GM12878 (cell line): ENCODE data around the gene ME3. TPM values are rescaled to one million over a fixed set of nuclear protein-coding genes. Genes with fewer than 3 reads are reported as not detected.

Source experiments
- ATAC-seq: fragments of 200-7000 bp; cut with Tn5 transposase; 3 replicates; pipeline ENCODE4 v1.9.1; 2020; ENCODE audit warnings: mild to moderate bottlenecking, moderate library complexity
- BruUV-seq: library from RNA; stranded (reverse); fragments of 400-500 nt; replicated peaks from 2 replicates; lab custom pipeline; 2021; lab: Mats Ljungman, UMichigan
- CTCF ChIA-PET: fragments of 300-600 bp; sonication (Branson Sonifier 250); formaldehyde crosslinking; extraction: SDS; loops from one replicate; lab custom pipeline; 2021; ENCODE audit warnings: inconsistent platforms; lab: Yijun Ruan, JAX
- POLR2A ChIA-PET: fragments of 350-600 bp; formaldehyde crosslinking; extraction: SDS; loops from one replicate; lab custom pipeline; 2021; ENCODE audit warnings: inconsistent platforms; lab: Charles Lee
- RAD21 ChIA-PET: fragments of 300-600 bp; sonication (Branson Sonifier 250); formaldehyde crosslinking; loops from one replicate; lab custom pipeline; 2023; ENCODE audit warnings: antibody characterized with exemption; ENCODE audit not compliant: unreplicated experiment; lab: Charles Lee
- SMC1A ChIA-PET: fragments of 300-600 bp; sonication (Branson Sonifier 250); formaldehyde crosslinking; loops from one replicate; lab custom pipeline; 2023; ENCODE audit not compliant: unreplicated experiment, uncharacterized antibody; lab: Charles Lee
- DNase-seq: peaks from one replicate; pipeline ENCODE4 v3.0.0-alpha.2; 2011; ENCODE audit warnings: low read depth, low spot score
- FAIRE-seq: peaks from 3 replicates; lab custom pipeline; 2011; peaks lifted over from hg19 to GRCh38; lab: Jason Lieb, UNC
- H2AFZ ChIP-seq: 2 replicates; pipeline ENCODE4 v1.6.0; 2011; ENCODE audit warnings: low read depth, low read length, control low read depth; ENCODE audit not compliant: control insufficient read depth
- H3K27ac ChIP-seq: 2 replicates; pipeline ENCODE4 v1.5.1; 2011; ENCODE audit warnings: control low read depth; ENCODE audit not compliant: control insufficient read depth, insufficient read depth
- H3K27me3 ChIP-seq, 2 experiments: replicated peaks in 1 of 2; 2 replicates each; pipeline versions ENCODE4 v1.6.0 to v1.6.1; 2011; ENCODE audit warnings: low read length in 1 of 2; ENCODE audit not compliant: control insufficient read depth in 2 of 2, insufficient read depth in 2 of 2
- H3K36me3 ChIP-seq, 2 experiments: 2 replicates each; pipeline ENCODE4 v1.5.1; 2011; ENCODE audit warnings: low read length in 1 of 2; ENCODE audit not compliant: control insufficient read depth in 2 of 2, insufficient read depth in 2 of 2
- H3K4me1 ChIP-seq: 2 replicates; pipeline ENCODE4 v1.6.1; 2011; ENCODE audit warnings: mild to moderate bottlenecking, low read length, moderate library complexity, mixed read lengths; ENCODE audit not compliant: control insufficient read depth, insufficient read depth
- H3K4me2 ChIP-seq: 2 replicates; pipeline ENCODE4 v1.6.0; 2011; ENCODE audit warnings: control low read depth; ENCODE audit not compliant: control insufficient read depth, insufficient read depth
- H3K4me3 ChIP-seq: fragments of 200-600 bp; sonication (generic); 2 replicates; pipeline ENCODE4 v1.5.1; 2016
- H3K79me2 ChIP-seq: 2 replicates; pipeline ENCODE4 v1.6.0; 2011; ENCODE audit warnings: low read length; ENCODE audit not compliant: control insufficient read depth, insufficient read depth
- H3K9ac ChIP-seq: 2 replicates; pipeline ENCODE4 v1.8.0; 2011; ENCODE audit warnings: low read length, control low read depth, mixed read lengths; ENCODE audit not compliant: control insufficient read depth, insufficient read depth
- H3K9me3 ChIP-seq: replicated peaks from 3 replicates; pipeline ENCODE4 v1.5.1; 2011; ENCODE audit warnings: mild to moderate bottlenecking, low read length; ENCODE audit not compliant: control insufficient read depth, insufficient read depth
- H4K20me1 ChIP-seq: 2 replicates; pipeline ENCODE4 v1.6.0; 2011; ENCODE audit not compliant: control insufficient read depth, insufficient read depth
- BACH1 ChIP-seq: fragments of 450-650 bp; IDR thresholded peaks from 2 replicates; pipeline ENCODE4 v1.6.1; 2017; ENCODE audit warnings: mild to moderate bottlenecking, borderline replicate concordance
- BRCA1 ChIP-seq: IDR thresholded peaks from 2 replicates; pipeline ENCODE4 v1.6.1; 2011; ENCODE audit warnings: low read depth, low read length, improper control_type of control experiment
- CBFB ChIP-seq: IDR thresholded peaks from 2 replicates; pipeline ENCODE4 v1.6.1; 2016; ENCODE audit warnings: antibody characterized with exemption, low read depth
- CEBPZ ChIP-seq: fragments of 150-350 bp; IDR thresholded peaks from 2 replicates; pipeline ENCODE4 v1.6.1; 2016; ENCODE audit warnings: low read depth, low read length
- CHD1 ChIP-seq: IDR thresholded peaks from 2 replicates; pipeline ENCODE4 v1.6.1; 2012; ENCODE audit warnings: low read depth, low read length, improper control_type of control experiment
- E2F4 ChIP-seq: IDR thresholded peaks from 2 replicates; pipeline ENCODE4 v1.6.1; 2012; ENCODE audit warnings: low read depth, low read length, improper control_type of control experiment
- EED ChIP-seq: sonication (generic); IDR thresholded peaks from 2 replicates; pipeline ENCODE4 v1.6.1; 2016; ENCODE audit warnings: antibody characterized with exemption, low read depth
- ESRRA ChIP-seq: IDR thresholded peaks from 2 replicates; pipeline ENCODE4 v1.6.1; 2012; ENCODE audit warnings: mild to moderate bottlenecking, low read length, improper control_type of control experiment
- NR2C1 ChIP-seq: fragments of 450-650 bp; IDR thresholded peaks from 2 replicates; pipeline ENCODE4 v1.6.1; 2017; ENCODE audit warnings: antibody characterized with exemption, mild to moderate bottlenecking, moderate library complexity
- SKIL ChIP-seq: fragments of 450-650 bp; IDR thresholded peaks from 2 replicates; pipeline ENCODE4 v1.6.1; 2017; ENCODE audit warnings: mild to moderate bottlenecking, low read depth, inconsistent platforms; ENCODE audit not compliant: poor library complexity, severe bottlenecking
- TAF1 ChIP-seq: IDR thresholded peaks from 2 replicates; pipeline ENCODE4 v1.6.1; 2011; ENCODE audit warnings: mild to moderate bottlenecking, low read depth, low read length, borderline replicate concordance
- YY1 ChIP-seq: IDR thresholded peaks from 2 replicates; pipeline ENCODE4 v1.6.1; 2011; ENCODE audit warnings: low read depth, mild to moderate bottlenecking, low read length
- ZNF217 ChIP-seq: fragments of 450-650 bp; IDR thresholded peaks from 2 replicates; pipeline ENCODE4 v1.6.1; 2017; ENCODE audit warnings: antibody characterized with exemption, mild to moderate bottlenecking
- WGBS: methylation state at CpG from one replicate; pipeline ENCODE4 v1.1.6; 2016; ENCODE audit warnings: low lambda C conversion rate; ENCODE audit not compliant: insufficient replicate concordance, insufficient coverage; ENCODE audit errors: missing lambda C conversion rate; 5-methylcytosine and 5-hydroxymethylcytosine counted together
- in situ Hi-C: fragments of 300-500 bp; cut with MboI; formaldehyde crosslinking; loops from 9 replicates; pipeline ENCODE4 v1.14.3; 2018; ENCODE audit warnings: mixed read lengths
- intact Hi-C: fragments of 100-400 bp; cut with micrococcal nuclease; formaldehyde crosslinking; loops from one replicate; pipeline ENCODE4 v1.14.2; 2022; ENCODE audit not compliant: unreplicated experiment
- polyA plus RNA-seq, 11 experiments: library from polyadenylated mRNA; depleted of rRNA in 4 of 11; unstranded in 6 of 11; stranded (reverse) in 5 of 11; fragments of >200 nt; fragmentation: Nextera tagmentation in 4 of 11; fragmentation: Illumina TruSeq in 1 of 11; extraction: Ambion mirVana in 4 of 11; extraction: Trizol in 1 of 11; gene quantifications; 1 replicate in 1 of 11; 2 replicates in 10 of 11; pipeline versions ENCODE4 v1.2.1 to v1.2.3, GENCODE V29; 2011 to 2016; ENCODE audit warnings: inconsistent platforms in 2 of 11, missing spikeins in 2 of 11, low read depth in 1 of 11
- total RNA-seq, 4 experiments: library from RNA; depleted of rRNA in 3 of 4; stranded (reverse); fragments of >200 nt in 3 of 4; fragmentation: Illumina TruSeq in 1 of 4; extraction: Trizol in 1 of 4; gene quantifications; 2 replicates each; pipeline versions ENCODE4 v1.2.1 to v1.2.3, GENCODE V29; 2013 to 2021

ME3 gene
- total and polyA plus RNA-seq, 10 of the 15 experiments (the other 5 are each of a cell fraction or from before 2014, with no cell fraction given) = 0.06 to 0.40 (median 0.19) TPM; not detected in 2

- TF ChIP-seq CEBPZ (no peak), EED (no peak), NR2C1 (no peak)
- TF ChIP-seq, all 136 proteins: peak for 0
These were observed 2.6 kb upstream of the ME3 start (continued) for GRCh38 chr11:86675017-86675416.

GRCh38 chr11:86673872-86674750 lies 1.7 kb upstream of the ME3 start:
- in situ Hi-C loops = no loop called here
- Histone ChIP-seq H3K27me3 (peaks cover 9 to 10% of the 10 kb centered on the region in 2 experiments; a peak in 3 of 4 replicates), H3K4me2 (no peak overlapping the region), H3K4me3 (no peak overlapping the region), H4K20me1 (no peaks in the 10 kb centered on the region), H3K9me3 (no peaks in the 10 kb centered on the region), H3K27ac (no peak overlapping the region), H3K9ac (no peak overlapping the region), H3K4me1 (no peaks in the 10 kb centered on the region), H3K79me2 (no peaks in the 10 kb centered on the region), H3K36me3 (no peaks in the 10 kb centered on the region), H2AFZ (no peak overlapping the region)
- FAIRE-seq (no peak), ATAC-seq (no peak), DNase-seq (no peak)
- BruUV-seq = no TSS peak
- SMC1A ChIA-PET = interaction anchor here (1.0 to 1.3 kb wide), 2 partner anchors 10 to 31 kb away, joined by 3 read pairs; no protein-coding TSS in a partner anchor
- POLR2A ChIA-PET = no interaction called here
- TF ChIP-seq SKIL (no peak), CBFB (no peak), E2F4 (no peak), TAF1 (no peak), YY1 (no peak), BRCA1 (no peak), ZNF217 (no peak), ESRRA (no peak), BACH1 (no peak), CHD1 (no peak)
- WGBS = 69% methylated on average over 6 of the region's 6 CpGs
- intact Hi-C loops = no loop called here
- RAD21 ChIA-PET = no interaction called here
- CTCF ChIA-PET = interaction anchor here (0.9 kb wide), 1 partner anchor 65 kb away, joined by 4 read pairs; no protein-coding TSS in a partner anchor
